Tibial nerve (tissue), 4 donors: ENCODE measurements around the gene OBSCN.

Source experiments
- CTCF ChIP-seq, 5 experiments: fragments of 200-600 bp in 3 of 5; fragments of 450-650 bp in 2 of 5; sonication (generic) in 3 of 5; IDR thresholded peaks; one replicate each; pipeline ENCODE4 v1.5.1; 2016 to 2019; ENCODE audit warnings: antibody characterized with exemption in 5 of 5, mild to moderate bottlenecking in 3 of 5, moderate library complexity in 2 of 5
- EP300 ChIP-seq, 2 donors: sonication (generic); formaldehyde crosslinking; IDR thresholded peaks; one replicate each; pipeline ENCODE4 v1.6.1; 2017; ENCODE audit warnings: antibody characterized with exemption in 2 of 2, mild to moderate bottlenecking in 1 of 2

DNA sequence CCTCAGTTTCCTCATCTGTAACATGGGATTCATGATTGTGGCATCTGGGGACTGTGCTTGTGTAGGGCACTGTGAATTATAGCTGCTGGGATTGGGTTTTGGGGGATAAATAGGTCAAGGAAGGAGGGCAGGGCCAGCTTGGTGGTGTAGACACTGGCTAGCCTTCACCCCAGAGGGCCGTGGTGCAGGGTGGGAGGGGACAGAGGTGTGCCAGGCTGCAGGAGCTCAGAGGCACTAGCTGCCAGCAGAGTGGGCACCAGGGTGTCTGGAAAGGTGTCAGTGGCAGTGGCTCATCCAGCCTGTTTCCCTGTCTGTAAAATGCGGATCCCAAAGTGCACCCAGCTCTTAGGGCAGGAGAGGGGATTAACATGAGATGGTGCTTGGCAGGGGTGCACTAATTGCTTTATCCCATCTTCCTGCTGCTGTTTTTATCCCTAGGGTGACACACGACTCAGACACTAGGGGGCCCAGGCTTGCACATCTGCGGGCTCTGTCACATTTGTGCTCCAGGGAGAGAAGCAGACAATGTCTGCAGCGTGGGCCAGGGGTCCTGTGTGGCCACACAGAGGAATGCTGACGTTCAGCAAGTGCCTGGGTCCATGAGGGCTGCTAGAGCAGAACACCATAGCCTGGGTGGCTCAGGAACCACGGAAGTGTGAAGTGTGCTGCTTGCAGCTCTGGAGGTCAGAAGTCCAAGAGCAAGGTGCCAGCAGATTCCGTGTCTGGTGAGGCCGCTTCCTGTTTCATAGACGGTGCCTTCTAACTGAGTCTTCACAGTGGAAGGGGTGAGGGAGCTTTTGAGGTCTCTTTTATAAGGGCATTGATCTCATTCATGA is 19.3 kb downstream of the OBSCN start:
- TF ChIP-seq CTCF (IDR thresholded peaks at IDR 0.05) (peak in 1 of 5 experiments; percentile 8), EP300 (IDR thresholded peaks at IDR 0.05) (no peak)
